COLO668 (cell line): ENCODE measurements around the gene MPP3.

Source experiments
- DNase-seq: peaks from one replicate; lab custom pipeline; 2025; ENCODE audit not compliant: unreplicated experiment; lab: John Stamatoyannopoulos, UW

Gene MPP3

DNA sequence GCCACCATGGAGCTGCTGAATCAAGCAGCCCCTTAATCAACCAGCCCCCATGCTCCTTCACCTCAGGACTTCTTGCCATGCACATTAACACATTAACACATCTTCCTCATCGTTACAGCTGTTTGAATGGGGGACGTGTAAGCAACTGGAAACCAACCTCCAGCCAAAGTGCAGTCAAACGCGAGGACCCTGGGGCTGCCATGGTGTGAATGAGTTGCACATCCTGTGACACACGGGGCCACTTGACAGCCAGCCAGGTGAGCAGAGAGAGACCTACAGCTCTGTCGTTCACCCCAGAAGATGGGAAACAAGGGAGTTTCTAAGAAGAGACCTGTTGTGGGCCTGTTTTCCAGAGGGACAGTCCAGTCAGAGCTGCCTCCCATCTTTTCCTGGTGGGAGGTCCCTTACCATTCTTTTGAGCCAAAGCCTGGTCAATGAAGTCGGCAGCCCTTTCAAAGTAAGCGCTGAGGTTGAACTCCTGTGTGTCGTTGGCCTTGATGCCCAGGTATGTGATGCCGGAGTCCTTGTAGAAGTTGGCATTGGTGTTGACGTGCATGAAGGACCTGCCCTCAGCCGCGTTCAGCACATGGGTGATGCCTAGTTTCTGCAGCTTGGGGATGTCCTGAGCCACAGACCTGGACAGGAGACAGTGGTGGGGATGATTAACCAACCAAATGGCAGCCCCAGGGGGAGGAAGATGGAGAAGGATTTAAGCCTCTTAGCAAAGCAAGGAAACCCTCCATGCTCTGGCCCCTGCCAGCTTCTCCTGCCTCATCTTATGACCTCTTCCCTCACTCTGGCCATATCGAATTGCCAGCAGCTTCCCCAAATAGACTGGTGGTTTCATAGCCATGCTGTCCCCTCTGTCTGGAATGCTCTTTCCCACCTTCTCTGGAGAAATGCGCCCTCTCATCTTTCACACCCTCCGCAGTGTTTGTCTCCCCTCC is 58.4 kb downstream of the MPP3 start:
- DNase-seq: no peak

- DNase-seq: no peak
Measured at GRCh38 chr17:43772877-43773648, 59.9 kb downstream of the MPP3 start.

DNA sequence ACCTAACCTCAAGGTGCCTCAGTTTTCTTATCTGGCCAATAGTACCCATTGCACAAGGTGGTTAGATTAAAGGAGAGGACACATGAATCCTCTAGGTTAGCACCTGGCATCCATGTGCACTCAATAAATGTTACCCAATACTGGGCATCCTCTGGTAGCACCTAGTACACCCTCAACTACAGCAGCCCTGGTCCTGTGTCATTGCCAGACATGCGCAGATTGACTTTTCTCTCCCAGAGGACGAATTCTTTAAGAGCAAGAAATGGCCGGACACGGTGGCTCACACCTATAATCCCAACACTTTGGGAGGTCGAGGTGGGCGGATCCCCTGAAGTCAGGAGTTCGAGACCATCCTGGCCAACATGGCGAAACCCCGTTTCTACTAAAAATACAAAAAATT is 61.5 kb downstream of the MPP3 start:
- DNase-seq: no peak

- DNase-seq: no peak
Measured at GRCh38 chr17:43770957-43771356, 62.0 kb downstream of the MPP3 start.

- no peak for DNase-seq
Measured at GRCh38 chr17:43769859-43770258, 63.1 kb downstream of the MPP3 start.

- DNase-seq: no peak
Measured at GRCh38 chr17:43769426-43769825, 63.5 kb downstream of the MPP3 start.

DNA sequence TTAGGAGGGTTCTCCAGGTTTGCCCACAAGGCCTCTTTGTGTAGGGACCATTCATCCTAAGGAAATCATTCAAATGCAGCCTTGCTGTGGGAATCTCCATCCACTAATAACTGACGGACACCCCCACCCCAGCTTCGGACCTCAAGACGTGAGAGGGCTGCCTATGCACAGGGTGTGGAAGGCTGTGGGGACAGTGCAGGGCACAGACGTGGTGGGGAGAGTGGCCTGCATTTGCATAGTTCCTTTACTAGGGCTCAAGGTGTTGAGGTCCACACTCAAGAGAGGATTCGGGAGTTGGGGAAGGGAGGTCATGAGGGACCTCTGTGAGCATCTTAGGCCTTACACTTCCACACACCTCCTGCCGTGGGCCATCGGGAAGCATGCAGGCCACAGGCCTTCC is 64.0 kb downstream of the MPP3 start:
- no peak for DNase-seq

DNA sequence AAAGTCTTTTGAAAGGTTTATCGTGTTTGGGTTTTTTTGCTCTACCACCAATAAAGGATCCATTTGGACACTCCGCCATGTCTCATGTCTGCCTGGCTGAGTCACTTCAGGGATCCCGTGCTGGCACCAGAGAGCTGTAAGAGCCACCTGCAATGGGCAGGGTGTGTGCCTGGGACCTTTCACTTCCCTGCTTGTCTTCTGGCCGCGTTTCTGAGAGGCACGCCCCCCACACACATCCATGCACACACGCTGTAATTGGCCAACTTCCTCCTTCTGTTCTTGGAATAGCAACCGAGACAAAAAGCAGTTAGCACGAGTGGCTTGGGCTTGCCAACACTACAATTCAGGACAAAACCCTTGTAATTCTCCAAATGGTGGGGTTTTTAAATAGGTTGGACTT is 64.6 kb downstream of the MPP3 start:
- DNase-seq: no peak

- DNase-seq: no peak
Measured at GRCh38 chr17:43767713-43768059, 65.3 kb downstream of the MPP3 start.

DNA sequence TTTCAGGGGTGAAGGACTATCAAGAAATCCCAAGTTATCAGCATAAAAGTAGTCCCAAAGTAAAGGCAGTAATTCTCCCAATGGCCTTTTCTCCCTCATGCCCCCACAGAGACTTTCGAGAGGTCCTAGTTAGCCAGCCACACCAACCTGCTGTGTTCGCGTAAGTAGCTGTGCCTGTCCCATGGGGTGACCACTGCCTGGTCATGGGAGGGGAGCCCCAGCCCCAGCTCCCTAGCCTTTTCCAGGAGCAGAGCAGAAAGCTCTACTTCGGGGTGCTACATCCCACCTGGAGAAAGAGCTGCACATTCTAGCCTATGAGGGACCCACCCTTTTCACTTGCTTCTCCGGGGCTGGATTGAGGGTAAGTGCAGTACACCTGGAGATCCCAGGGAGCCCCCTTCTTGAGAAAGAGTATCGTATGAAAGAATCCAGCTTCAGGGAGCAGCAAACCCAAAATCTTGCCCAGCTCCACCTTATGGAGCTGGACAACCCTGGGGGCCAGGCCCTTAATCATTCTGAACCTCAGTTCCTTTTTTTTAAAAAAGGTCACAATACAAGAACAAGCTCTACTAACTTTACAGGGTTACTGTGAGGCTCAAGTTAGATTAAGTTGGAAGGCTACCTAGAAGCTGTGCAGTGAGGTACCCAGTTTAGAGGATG is 65.8 kb downstream of the MPP3 start:
- DNase-seq: no peak

DNA sequence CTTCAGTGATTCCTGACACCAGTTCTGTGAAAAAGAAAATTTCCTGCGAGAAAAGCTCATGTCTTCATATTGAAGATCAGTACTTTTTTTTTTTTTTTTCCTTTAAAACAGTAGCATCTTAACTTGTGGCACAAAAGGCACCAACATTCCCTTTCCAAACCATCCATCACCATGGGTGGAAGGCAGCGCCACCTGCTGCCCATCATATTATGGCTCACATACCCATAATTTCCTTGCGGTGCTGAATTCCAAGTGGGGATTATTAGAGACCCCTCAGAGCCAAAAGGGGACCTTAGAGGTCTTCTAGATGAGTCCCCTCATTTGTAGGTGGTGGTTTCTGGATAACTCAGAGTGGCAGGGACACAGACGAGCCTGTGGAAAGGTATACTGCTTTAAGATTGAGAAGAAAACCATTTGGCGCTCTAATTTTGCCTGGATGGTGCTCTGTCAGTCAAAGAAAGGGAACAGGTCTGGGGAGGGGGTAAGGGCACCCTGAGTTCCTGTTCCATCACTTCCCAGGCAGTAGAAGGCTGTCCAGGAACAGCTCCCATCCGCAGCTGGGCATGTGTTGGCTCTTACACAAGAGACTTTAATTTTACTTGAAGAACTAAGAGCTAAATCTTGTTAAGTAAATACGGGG is 66.4 kb downstream of the MPP3 start:
- peak; percentile 36 for DNase-seq

GRCh38 chr17:43760254-43760852 is 72.6 kb downstream of the MPP3 start:
- peak; percentile 81 for DNase-seq

DNA sequence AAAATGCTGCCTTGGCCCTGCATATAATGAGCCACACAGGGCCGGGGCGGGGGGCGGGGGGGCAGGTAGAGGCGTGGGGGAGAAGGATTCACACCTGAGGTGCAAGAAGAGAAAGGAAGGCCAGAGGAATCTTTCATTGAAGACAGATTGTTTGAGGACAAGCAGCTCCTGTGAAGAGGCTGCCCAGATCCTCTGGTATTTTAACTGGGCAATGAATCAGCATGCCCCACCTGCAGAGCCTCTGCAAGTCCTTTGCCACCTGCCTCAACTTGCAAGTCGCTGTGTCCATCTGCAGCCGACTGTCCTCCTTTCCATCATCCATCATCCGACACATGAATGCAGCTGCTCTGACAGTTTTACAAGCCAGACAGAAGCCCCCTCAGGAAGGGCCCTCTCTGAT is 73.1 kb downstream of the MPP3 start:
- DNase-seq: no peak

DNA sequence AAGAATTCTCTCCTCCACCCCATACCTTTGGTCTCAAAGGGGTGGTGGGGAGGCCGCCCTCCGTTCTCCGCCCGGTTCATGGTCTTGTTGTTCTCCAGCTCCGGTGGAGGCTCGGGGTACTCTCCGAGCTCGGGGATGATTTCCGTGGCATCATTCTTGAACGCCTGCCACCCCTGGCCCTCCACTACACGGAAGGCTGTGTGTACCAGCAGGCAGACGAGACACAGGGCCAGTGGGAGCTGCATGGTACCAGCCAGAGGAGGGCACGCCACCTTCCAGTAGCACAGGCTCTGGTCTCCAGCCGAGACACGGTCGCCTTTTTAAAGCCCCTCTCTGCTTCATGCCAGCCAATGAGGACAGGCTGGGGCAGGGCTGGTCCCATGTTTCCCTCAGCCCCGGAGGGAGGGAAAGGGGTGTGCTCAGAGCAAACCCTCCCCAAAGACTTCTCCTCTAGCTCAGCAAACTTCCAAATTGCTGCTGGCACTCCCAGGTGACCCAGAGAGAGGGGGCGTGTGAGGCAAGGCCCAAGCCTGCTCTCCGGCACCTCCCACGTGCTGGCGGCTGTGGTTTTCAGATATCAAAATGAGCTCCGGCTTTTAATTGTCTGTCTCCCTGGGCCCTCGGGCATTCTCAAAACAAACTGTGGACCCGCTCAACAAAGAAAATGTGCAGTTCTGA is 74.3 kb downstream of the MPP3 start, which contains the start of gene SOST:
TSS of gene SOST (minus strand) at position 295 of the 678 bp plus-strand sequence. CDS start at position 245, 50 bp downstream.
- DNase-seq: no peak

DNA sequence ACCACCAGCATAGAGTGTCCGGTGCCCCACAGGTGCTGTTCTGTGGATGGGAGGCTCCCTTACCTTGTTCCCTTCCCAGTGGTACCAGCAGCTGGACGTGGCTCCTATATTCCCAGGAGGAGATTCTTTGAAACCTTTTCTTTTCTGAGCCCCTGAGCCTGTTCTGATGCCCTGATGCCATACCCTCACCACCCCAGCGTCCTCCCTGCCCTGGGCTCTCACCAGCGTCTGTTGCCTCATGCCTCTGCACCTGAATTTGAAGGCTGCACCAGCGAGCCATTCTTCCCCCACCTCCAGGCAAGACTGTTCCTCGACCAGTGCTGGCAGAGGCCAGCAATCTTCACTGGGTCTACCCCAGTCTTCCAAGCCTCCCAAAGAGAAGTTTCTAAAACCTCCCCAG is 74.9 kb downstream of the MPP3 start:
- no peak for DNase-seq

DNA sequence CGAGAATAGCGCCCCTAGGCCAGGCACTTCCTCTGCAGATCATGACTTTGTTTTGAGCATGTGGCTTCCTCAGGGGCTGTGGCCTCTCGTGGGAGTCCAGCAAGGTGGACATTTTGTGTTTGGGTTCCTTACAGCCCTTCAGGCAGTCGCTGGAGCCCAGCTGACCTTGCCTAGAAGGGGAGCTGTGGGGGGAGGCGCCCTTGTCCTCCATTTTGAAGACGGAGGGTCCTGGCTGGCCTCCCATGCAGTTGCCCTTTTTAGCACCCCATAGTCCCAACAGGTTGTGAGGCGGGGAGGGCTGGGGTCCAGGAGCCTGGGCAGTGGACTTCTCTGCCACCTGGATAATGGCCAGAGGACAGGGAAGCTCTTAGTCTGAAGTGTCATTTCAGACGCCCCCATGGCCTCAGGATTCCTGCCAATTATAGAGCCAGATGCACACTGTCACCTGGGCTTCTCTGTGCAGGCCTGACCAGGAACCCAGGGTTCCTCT is 75.7 kb downstream of the MPP3 start:
- no peak for DNase-seq

DNA sequence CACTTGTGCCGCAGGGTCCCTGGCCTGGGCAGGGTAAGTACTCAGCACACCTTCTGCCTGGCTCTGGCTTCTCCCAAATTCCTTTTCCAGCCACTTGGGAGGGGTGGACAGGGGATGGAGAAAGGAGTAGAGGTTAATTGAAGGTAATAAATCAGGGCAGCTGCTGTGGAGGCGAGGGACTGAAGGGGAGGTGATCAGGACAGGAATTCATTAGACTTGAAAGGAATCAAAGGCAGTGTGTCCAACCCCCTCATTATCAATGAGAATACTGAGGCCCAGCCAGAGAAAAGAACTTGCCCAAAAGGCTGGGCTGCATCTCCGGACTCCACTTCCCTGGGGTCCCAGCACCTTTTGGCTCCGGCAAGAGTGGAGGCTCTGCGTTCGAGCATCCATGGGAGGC is 76.7 kb downstream of the MPP3 start:
- no peak for DNase-seq

GRCh38 chr17:43755389-43755875 is 77.5 kb downstream of the MPP3 start:
- DNase-seq: peak; percentile 33

DNA sequence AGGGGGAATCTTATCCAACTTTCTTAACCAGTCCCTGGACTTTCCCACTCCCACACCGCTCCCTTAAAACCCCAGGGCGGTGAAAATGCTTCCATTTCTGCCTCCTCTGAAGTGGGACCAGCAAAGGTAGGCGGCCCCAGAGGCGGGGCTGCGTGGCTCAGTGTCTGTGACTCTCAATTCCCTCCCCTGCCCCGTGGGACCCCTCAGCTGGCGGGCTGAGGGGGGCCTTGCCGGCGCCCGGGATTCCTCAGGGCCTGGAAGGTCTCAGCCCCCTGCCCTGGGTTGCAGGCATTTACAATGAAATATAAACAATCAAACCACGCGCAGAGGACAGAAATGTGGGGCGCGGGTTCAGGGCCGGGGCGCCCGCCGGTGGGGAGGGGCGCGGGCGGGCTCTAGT is 78.0 kb downstream of the MPP3 start:
- DNase-seq: no peak
